Amniotic stem cell (primary cell): ENCODE data around the gene IFNG.

Source experiments
- DNase-seq: peaks from one replicate; lab custom pipeline; 2025; lab: John Stamatoyannopoulos, UW

Gene IFNG

DNA sequence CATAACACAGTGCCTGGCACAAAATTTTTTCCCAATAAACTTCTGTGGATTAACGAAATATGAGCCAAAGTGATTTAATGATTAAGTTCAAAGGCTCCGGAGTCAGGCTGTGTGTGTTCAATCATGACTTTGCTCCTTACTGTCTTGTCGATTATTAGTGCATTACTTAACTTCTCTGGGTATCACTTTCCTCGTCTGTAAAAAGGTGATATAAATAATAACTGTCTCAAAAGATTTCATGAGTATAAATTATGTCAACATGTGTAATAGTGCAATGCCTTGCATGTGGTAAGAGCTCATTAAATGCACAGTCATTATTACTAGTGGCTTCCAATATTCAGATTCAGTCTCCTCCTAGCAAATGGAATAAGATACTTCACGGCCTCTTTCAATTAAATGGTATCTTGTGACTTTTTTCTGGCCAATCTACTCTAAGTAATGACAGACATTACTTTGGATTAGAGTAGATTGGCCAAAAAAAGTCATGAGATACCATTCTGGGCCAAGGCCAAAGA lies 6.8 kb upstream of the IFNG start:
- no peak for DNase-seq

DNA sequence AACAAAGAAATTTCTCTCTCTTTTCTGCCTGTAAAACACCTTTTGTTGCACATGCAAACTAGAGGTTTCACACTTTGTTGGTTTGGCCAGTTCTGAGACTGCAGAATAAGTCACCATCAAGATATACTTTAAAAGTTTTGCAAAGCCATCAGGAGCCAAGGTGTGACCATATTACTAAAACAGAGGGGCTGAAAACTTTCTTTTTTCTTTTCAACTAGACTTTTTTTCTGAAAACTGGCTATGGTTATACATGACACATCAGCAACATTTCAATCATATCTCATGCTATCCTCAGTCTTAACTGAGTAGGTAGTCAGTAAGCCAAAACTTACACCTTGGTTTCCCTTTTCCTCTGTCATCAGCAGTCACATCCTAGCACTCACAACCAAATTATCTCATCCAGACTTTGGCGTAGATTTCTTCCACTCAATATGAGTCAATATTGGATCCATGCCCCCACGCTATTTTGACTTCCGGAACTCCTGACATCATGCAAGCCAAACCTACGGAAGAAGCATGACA lies 4.1 kb upstream of the IFNG start:
- no peak for DNase-seq

DNA sequence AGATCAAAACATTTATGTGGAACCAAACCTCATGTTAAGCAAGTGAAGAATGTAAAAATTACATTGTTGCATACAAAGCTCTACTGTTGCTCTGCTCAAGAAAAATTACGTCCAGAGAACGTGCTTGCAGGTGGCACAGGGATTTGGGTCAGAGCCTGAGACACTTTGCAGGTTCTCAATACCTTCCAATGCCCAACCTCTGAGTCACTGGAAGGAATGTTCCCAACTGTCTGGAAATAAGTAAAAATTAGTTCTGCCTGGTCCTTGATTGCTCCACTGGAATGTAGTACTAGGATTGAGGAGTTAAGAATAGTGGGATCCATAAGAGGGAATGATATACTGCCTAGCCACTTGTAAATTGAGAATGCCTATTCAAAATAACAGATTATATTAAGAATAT lies 2.8 kb upstream of the IFNG start:
- DNase-seq, result no peak

DNA sequence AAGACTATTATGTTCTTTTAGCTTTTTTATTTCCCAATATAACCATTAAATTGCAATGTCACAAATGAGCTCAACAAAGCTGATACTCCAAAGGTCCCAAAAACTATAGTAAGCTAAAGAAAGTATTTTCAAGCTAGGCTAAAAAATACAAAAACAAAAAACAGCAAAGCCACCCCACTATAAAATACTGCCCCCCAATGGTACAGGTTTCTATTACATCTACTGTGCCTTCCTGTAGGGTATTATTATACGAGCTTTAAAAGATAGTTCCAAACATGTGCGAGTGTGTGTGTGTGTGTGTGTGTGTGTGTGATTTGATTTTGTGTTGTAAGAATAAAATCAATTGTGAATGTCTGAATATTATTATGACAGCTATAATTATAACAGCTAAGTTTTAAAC lies 1.1 kb downstream of the IFNG start:
- no peak for DNase-seq

DNA sequence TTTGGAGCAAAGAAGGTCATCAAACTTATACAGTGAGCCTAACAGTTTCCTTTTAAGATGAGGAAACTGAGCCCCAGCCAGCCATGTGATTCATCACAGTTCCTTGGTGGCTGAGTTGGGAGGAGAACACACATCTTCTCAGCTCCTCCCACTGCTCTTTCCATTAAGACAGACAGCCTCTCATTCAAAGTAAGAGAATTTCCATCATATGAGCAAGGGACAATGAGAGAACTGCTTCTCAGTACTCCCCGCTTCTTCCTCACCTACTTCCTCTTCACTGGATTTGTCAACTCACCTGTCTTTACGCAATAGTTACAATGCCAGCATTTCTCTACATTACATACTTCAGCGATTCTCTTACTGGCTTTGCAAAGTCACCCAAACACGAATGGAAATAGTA lies 2.2 kb downstream of the IFNG start:
- no peak for DNase-seq

DNA sequence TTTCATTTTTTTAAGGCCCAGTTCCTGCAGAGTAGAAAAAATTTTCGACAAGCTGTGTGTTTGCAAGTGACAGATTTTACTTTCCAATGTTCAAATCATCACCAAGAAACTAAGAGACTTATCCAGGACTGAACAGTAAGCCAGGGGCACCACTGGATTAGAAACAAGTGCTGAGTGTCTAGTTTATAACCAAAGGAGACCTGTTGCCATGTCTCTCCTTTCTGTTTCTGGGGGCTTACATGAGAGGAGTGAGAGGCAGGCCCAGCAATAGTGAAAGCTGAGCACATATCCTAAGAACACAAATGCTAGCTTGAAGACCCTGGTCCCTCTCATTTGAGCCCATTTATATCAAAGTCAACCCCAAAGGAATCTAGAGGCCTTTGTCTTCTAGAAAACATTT lies 2.9 kb downstream of the IFNG start:
- no peak for DNase-seq

DNA sequence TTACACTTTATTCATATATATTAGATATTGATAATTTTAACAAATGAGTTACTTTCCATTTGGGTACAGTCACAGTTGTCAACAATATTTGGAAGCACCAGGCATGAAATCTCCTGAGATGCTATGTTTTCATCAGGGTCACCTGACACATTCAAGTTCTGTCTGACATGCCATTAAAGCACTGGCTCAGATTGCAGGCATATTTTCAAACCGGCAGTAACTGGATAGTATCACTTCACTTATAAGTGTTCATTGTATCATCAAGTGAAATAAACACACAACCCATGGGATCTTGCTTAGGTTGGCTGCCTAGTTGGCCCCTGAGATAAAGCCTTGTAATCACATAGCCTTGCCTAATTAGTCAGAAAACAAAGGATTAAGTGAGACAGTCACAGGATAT lies 4.8 kb downstream of the IFNG start:
- DNase-seq, result no peak

DNA sequence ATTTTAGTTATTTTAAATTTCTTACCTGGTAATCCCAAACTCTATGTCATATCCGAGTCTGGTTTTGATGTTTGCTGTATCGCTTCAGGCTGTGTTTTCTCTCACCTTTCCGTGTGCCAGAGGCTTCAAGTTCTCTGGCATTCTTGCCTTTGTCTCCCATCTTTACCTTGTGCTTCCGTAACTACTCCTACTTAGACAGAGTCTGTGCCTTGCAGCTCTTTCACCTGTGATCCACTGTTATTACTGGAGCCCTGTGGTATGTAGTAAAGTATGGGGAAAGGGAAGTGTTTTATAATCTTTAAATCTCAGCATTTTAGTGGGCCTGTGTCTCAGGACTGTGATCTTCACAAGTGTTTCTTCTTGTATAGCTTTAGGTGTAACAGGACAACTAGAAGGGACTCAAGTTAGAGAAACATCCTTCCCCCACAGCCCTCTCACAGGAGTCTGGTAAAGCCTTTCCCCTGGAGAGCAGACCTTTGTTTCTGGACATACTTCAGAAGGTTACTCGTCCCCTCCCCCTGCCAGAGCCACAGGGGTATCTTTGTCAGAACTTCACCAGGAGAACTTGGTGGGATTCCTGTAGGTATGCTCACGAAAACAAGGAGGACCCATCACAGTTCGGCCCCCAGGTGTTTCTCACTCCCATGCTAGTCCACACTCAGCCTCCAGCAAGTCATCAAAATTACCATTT lies 11.1 kb downstream of the IFNG start:
- DNase-seq, result no peak

DNA sequence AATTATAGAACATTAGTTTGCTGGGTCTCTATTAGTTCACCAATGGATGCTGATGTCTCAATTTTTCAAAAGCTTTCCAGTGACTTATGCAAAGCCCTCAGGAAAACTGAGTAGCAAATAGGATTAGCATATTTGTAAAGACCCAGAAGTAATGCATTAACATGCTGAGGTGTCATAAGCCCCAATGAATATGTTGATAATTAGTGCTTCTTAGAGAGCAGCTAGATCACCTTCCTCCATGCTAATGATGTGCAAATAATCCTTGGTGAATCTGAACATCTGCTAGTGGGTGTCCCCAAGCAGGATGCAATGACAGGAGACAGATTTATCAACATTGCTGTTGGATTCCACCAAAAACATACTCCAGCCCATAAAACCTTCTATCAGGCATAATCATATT lies 19.0 kb downstream of the IFNG start:
- DNase-seq, result no peak

DNA sequence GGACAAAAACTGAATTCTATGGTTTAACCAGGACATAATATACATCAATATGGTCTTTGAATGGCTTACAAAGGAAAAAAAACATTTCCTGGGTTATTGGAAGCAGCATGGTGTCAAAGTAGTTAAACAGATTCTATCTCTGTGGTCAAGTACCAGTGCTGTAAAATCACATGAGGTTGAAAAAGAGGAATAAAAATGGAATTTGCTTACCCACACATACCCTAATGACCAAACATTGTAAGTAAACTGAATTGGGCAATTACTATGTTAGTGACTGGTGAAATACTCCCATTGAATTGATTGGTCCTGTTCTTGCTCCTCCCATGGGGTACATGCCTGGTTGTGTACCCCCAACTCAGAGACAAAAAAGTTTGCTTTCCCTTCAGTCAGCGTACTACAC lies 19.6 kb downstream of the IFNG start:
- no peak for DNase-seq

DNA sequence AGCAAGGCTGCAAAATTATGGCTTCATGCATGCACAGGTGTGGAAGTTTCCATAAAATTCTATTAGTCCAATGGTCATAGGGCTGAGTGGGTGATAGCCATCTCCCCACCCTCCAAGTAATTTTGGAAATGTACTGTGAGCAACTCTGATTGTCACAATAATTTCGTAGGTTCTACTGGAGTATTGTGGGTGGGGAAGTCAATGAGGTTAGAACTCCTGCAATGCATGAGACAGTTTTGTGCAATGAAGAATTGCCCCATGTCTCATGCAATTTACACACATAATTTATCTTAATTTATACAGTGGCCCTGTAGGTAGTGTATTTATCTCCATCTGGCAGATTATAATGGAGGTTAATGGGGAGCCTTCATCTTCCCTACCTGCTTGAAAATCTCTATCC lies 20.5 kb downstream of the IFNG start:
- no peak for DNase-seq

DNA sequence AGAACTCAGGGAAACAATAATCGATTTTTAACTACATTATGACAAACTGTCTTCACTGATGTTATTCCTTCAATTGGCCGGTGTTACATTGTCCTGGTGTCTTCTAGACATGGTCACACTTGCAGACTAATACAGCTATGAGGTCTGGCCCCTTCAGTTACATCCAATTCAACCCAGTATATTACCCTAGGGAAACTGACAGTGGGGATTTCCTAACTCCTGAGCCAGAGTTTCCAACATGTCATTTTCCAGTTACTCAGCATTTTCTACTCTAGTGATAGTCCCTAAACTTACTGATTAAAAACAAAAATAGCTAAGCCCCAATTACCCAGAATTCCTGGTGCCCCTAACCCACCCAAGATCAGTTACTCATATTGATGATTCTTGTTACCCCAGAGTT lies 21.1 kb downstream of the IFNG start:
- DNase-seq, result no peak

DNA sequence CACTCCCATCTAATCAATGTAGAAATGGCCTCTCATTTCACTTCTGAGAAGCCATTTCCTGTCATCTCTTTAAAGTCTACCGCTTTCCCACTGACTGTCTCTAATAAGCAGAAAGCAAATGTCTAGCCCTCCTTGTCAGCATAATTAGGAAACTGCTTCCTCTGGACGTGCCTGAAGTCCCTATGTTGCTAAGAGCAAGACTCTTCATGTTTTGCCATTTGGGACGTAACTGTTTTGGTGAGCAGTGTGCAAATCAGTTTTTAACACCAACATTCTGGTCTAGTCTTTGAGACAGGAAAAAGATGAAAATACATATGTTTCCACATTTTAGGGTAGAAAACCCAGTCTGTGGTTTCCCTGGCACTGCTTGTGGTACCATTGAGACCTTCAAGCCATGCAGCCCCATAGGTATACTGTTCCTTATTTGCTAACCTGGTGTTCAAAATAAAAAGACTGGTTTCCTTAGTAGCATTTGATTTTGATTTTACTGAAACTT lies 22.2 kb downstream of the IFNG start:
- DNase-seq, result no peak

DNA sequence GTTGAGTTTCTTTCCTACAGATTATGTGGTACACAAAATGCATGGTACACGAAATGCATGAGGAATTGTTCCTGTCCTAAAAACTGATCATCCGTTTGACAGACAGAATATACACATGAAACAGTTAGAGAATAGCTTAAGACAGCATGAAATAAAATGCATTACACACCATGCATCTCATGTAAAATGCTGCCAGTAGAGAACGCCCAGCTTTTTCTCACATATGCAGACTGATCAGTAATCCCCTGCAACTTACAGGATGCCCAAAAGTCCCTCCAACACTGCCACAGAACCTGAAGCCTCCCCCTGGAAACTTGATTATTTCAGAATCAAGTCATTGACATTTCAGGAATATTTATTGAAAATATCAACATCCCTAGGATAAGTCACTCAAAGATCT lies 24.0 kb downstream of the IFNG start:
- DNase-seq, result no peak

DNA sequence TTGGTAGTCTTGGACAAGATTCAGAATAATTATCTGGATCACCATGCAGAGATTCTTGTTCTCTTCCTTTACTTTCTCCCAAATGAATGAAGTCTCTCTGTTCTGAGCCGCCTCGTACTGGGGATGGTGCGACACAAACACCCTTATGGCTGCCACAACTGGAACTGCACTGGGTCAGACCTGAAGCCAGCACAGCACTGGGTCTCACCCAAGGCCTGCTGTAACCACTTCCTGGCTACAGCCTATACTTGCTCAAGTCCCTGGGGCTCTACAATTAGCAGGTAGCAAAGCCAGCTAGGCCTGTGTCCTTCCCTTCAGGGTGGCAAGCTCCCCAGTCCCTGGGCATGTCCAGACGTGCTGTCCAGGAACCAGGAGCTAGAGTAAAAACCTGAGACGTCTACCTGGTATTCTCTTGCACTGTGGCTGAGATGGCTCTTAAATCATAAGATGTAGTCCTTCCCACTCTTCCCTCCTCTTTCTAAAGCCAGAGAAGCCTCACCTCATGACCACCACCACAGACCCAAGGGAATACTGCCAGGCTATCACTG lies 27.6 kb downstream of the IFNG start:
- no peak for DNase-seq

DNA sequence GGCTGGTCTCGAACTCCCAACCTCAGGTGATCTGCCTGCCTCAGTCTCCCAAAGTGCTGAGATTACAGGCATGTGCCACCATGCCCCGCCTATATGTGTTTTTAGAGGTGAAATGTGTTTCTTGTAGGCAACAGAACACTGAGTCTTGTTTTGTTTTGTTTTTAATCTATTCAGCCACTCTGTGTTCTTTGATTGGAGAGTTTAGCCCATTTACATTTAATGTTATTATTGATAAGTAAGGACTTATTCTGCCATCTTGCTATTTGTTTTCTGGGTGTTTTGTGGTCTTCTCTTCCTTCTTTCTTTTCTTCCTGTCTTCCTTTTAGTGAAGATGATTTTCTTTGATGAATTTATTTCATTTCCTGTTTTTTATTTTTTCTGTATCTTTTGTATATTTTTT lies 29.6 kb downstream of the IFNG start:
- no peak for DNase-seq

DNA sequence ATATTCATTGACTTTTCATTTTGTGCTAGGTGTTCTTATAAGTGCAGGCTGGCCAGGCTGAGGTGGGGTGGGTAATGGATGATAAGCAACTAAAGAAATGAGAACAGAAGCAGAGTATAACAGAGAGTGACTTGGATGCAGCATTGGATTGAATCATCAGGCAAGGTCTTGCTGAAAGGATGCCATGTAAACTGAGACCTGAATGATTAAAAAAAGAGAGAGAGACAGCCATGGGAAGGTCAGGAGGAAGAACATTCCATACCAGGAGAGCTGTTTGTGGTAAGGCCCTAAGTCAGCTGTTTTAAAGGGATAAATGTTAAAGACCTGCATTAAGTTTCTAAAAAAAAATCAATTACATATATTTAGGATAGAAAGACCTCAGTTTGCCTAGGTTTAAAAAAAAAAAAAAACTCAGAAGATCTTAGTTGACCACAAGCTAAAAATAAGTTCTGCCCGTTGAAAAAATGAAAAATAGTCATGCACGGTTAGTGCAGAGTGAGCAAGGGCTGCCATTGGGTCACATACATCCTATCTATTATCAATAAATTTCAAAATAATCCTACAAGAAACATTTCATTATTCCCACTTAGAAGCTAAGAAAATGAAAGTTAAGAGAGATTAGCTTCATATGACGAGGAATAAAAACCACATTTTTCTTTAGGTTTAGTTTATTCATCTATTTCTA lies 37.2 kb downstream of the IFNG start:
- DNase-seq, result no peak

DNA sequence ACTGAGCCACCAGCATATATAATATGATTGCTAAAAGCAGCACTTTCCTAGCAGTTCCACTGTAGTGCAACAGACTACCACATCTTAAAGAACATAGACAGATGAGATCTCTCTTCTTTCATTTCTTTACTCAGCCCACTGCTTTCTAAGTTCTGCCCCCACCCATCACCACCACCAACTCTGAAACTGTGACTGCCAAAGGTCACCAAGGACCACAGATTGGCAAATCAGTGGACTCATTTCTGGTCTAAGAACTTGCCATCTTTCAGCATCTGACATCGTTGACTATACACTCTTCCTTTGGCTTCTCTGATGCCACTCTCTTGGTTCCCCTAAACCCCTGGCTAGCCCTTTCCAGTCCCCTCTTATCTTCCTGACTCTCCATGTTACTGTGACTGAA lies 38.4 kb downstream of the IFNG start:
- DNase-seq, result no peak

DNA sequence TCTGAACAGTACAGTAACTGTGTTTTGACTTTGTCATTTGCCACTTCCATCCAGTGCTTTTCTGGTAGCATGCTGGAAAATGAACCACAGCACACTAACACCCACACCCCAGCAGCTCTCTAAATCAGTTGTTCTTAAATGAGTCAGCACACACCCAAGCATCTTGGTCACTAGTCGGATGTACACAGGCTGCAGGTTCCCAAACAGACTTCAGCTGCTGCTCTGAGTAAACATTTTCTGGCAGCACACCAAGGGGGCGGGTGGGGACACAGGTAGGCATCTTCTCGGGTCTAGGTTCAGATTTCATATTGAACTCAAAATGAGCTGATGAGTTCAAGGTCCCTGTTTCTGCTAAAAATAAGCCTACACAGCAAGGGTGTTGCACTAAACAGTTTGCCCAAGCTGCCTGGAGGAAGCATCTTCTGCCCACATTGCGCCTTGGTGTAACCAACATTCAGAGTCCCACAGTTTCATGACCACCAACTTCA lies 39.8 kb downstream of the IFNG start:
- DNase-seq, result no peak

DNA sequence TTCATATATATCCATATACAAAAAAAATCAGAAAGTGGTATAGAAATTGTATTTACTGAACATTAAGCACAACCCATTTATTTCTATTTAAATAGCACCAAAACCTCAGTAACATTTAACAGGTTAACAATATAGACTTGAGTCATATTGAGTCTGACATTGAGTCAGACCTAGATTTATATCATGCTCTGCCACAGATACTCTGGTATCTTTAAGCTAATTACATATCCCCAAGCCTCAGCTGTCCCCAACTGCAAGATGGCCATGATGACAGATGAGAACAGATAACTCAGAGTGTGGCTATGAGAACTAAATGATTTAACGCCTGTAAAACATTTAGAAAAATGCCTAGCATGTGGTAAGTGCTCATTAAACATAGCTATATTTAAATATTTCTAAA lies 40.3 kb downstream of the IFNG start:
- no peak for DNase-seq

DNA sequence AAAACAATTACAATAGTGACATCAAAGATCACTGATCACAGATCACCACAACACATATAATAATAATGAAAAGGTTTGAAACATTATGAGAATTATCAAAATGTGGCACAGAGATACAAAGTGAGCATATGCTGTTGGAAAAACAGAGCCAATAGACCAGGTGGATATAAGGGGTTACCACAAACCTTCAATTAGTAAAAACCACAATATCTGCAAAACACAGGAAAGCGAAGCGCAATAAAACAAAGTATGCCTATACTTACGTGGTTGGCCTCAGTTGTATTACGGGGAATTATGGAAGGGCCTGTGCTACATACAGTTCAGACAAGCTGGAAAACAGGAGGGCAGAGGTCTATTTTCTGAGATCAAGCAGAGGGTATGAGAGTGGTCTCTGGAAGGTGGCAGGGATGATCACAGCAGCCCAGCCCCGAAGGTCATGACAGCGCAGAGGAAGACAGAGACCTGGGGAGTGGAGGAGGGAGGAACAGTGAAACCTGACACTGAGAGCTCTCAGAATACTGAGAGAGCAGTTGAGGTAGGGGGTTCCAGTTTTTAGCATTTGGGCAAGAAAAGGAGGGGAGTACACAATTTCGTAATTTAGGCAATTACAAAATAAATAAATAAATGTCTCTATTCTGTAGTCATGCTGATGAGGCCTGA lies 41.3 kb downstream of the IFNG start:
- DNase-seq, result no peak

DNA sequence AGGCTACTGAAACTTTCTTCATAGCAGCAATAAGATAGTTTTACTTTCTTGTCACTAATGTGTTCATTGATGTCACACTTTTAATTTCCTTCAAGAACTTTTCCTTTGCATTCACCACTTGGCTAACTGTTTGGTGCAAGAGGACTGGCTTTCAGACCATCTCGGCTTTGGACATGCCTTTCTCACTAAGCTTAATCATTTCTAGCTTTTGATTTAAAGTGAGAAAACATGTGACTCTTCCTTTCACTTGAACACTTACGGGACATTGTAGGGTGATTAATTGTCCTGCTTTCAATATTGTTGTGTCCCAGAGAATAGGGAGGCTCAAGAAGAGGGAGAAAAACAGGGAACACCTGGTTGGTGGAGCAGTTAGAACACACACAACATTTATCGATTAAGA lies 41.9 kb downstream of the IFNG start:
- no peak for DNase-seq

DNA sequence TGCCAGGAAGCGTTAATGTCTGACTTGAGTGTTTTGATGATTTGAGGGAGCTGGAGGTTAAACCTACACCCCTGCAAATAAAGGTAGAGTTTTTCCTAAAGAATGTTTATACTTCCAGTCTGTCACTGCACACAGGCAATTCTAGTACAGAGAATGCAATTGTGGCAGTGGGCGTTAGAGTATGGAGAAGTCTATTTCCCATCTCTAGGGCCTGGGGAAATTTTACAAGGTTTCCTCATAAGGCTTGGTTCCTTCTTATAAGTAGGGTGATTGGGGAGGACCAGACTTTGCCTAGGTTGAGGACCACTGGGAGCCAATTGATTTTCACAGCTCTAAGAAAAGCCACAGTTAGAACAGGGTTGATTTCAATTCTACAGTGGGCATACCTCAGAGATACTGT lies 44.3 kb downstream of the IFNG start:
- no peak for DNase-seq
